22Rv1 (cell line): ENCODE results near the gene ARHGEF10L.

ENCODE experiments used
- ZFX ChIP-seq: fragments of 450-650 bp; IDR thresholded peaks from 2 replicates; pipeline ENCODE4 v1.6.1; 2017; ENCODE audit warnings: antibody characterized with exemption, borderline replicate concordance
- TF ChIP-seq, protein P1 (sequence below): fragments of 450-650 bp; IDR thresholded peaks from 2 replicates; pipeline ENCODE4 v1.5.1; 2017; ENCODE audit warnings: mild to moderate bottlenecking

DNA sequence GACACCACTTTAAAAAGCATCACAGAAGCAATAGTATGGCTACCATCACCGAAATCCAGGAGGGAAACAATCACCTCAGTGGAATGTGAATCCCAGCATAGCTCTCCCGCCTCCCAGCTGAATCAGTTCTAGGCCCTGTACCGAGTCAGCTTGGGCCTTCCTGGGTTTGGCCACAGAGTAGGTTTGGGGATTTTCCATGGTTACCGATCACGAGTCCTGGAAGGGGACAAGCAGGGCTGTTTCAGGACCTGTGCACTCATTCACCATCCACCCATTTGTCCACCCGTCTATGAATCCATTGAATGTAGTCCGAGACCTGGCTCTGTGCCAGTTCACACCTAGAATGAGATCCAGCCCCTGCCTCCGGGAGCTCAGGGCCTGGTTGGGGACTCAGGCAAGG is 94.2 kb downstream of the ARHGEF10L start:
- TF ChIP-seq, protein P1, sequence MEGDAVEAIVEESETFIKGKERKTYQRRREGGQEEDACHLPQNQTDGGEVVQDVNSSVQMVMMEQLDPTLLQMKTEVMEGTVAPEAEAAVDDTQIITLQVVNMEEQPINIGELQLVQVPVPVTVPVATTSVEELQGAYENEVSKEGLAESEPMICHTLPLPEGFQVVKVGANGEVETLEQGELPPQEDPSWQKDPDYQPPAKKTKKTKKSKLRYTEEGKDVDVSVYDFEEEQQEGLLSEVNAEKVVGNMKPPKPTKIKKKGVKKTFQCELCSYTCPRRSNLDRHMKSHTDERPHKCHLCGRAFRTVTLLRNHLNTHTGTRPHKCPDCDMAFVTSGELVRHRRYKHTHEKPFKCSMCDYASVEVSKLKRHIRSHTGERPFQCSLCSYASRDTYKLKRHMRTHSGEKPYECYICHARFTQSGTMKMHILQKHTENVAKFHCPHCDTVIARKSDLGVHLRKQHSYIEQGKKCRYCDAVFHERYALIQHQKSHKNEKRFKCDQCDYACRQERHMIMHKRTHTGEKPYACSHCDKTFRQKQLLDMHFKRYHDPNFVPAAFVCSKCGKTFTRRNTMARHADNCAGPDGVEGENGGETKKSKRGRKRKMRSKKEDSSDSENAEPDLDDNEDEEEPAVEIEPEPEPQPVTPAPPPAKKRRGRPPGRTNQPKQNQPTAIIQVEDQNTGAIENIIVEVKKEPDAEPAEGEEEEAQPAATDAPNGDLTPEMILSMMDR = no peak
- TF ChIP-seq ZFX = no peak
